Karpas-422 (cell line): ENCODE measurements around the gene KRTAP1-3. TPM values are rescaled to one million over a fixed set of nuclear protein-coding genes. Genes with fewer than 3 reads are reported as not detected.
"Not testable (repeated sequence)": the region's sequence is repeated elsewhere in the genome, so short reads cannot be mapped to it uniquely, and the experiment has no call there.

Experiments used
- DNase-seq: peaks from one replicate; pipeline ENCODE4 v3.0.0-alpha.2; 2015
- H2AFZ ChIP-seq: fragments of 200-600 bp; sonication (generic); 2 replicates; pipeline ENCODE4 v1.6.1; 2014; ENCODE audit warnings: antibody characterized with exemption, low read length, mixed read lengths
- H3K27ac ChIP-seq: fragments of 200-600 bp; sonication (generic); 2 replicates; pipeline ENCODE4 v1.5.1; 2014; ENCODE audit warnings: mild to moderate bottlenecking, low read length, moderate library complexity
- H3K27me3 ChIP-seq: fragments of 200-600 bp; sonication (generic); 2 replicates; pipeline ENCODE4 v1.6.1; 2014; ENCODE audit warnings: low read length, mixed read lengths
- H3K36me3 ChIP-seq: fragments of 200-600 bp; sonication (generic); 2 replicates; pipeline ENCODE4 v1.6.1; 2014; ENCODE audit warnings: low read length, mixed read lengths; ENCODE audit not compliant: insufficient read depth
- H3K4me1 ChIP-seq: fragments of 200-600 bp; sonication (generic); 2 replicates; pipeline ENCODE4 v1.6.1; 2014; ENCODE audit warnings: mild to moderate bottlenecking, low read length, mixed read lengths
- H3K4me2 ChIP-seq: fragments of 200-600 bp; sonication (generic); 2 replicates; pipeline ENCODE4 v1.6.1; 2014; ENCODE audit warnings: low read length, low read depth, mild to moderate bottlenecking; ENCODE audit not compliant: poor library complexity, severe bottlenecking
- H3K4me3 ChIP-seq: fragments of 200-600 bp; sonication (generic); 2 replicates; pipeline ENCODE4 v1.5.1; 2014; ENCODE audit warnings: mild to moderate bottlenecking, antibody characterized with exemption, low read length, mixed read lengths
- H3K79me2 ChIP-seq: fragments of 200-600 bp; sonication (generic); 2 replicates; pipeline ENCODE4 v1.6.1; 2014; ENCODE audit warnings: mild to moderate bottlenecking, low read length, mixed read lengths
- H3K9ac ChIP-seq: fragments of 200-600 bp; sonication (generic); 2 replicates; pipeline ENCODE4 v1.6.0; 2014; ENCODE audit warnings: low read length
- H3K9me2 ChIP-seq: fragments of 200-600 bp; sonication (generic), shearing (Covaris generic); replicated peaks from 2 replicates; pipeline ENCODE4 v1.6.0; 2014; ENCODE audit warnings: mild to moderate bottlenecking, low read length, moderate library complexity; ENCODE audit not compliant: insufficient read depth
- H3K9me3 ChIP-seq: fragments of 300-700, 200-600 bp; sonication (generic); 2 replicates; pipeline ENCODE4 v1.6.1; 2014; ENCODE audit warnings: low read length, mixed read lengths
- H4K20me1 ChIP-seq: fragments of 200-600 bp; sonication (generic); 2 replicates; pipeline ENCODE4 v1.6.1; 2014; ENCODE audit warnings: mild to moderate bottlenecking, antibody characterized with exemption, low read length, low read depth; ENCODE audit not compliant: insufficient read depth
- total RNA-seq: library from RNA; depleted of rRNA; stranded (reverse); fragments of >200 nt; shearing (Covaris generic); gene quantifications from 2 replicates; pipeline ENCODE4 v1.2.3, GENCODE V29; 2014; ENCODE audit warnings: low replicate concordance

The KRTAP1-3 gene
- total RNA-seq, 1 experiment from 2014 or later: not detected

- H3K9me3 ChIP-seq, H3K9ac ChIP-seq, H3K79me2 ChIP-seq, H3K36me3 ChIP-seq, H3K9me2 ChIP-seq, H3K4me1 ChIP-seq, H4K20me1 ChIP-seq, H3K4me2 ChIP-seq, H2AFZ ChIP-seq, H3K27ac ChIP-seq, H3K27me3 ChIP-seq, H3K4me3 ChIP-seq: not testable (repeated sequence)
- DNase-seq: peak; percentile 30
Measured at GRCh38 chr17:41046735-41047465, 12.2 kb upstream of the KRTAP1-3 start, which contains the start of gene KRTAP2-1. TSS of gene KRTAP2-1 (minus strand) at chr17:41047316. CDS start at chr17:41047267, 49 bp downstream.

DNA sequence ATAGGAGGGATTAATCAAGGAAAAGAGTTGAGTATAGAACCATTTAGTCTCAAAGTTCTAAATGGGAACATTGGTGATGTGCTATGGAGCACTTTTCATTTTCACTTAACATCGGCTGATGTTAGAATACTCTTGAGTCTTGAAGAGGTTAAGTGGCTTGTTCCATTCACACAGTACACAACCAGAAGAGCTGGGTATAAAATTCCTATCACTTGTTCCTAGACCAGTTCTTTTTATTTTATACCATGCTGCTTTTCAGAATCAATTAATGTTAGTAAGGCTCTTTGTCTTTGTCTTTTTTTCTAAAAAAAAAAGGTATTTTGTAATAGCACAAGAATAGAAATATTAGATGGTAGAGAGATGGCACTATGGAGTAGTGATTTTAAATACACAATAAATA is 8.3 kb upstream of the KRTAP1-3 start:
- H3K27ac ChIP-seq: no peak overlapping the region
- H3K9ac ChIP-seq: no peak overlapping the region
- H2AFZ ChIP-seq: no peak overlapping the region
- H3K4me3 ChIP-seq: no peak overlapping the region
- no peaks in the 10 kb centered on the region for H3K27me3 ChIP-seq
- H4K20me1 ChIP-seq: no peaks in the 10 kb centered on the region
- DNase-seq: no peak
- no peaks in the 10 kb centered on the region for H3K9me2 ChIP-seq
- H3K4me1 ChIP-seq: no peaks in the 10 kb centered on the region
- no peak overlapping the region for H3K4me2 ChIP-seq
- no peaks in the 10 kb centered on the region for H3K9me3 ChIP-seq
- no peaks in the 10 kb centered on the region for H3K79me2 ChIP-seq
- no peaks in the 10 kb centered on the region for H3K36me3 ChIP-seq

GRCh38 chr17:41040783-41041571 is 6.3 kb upstream of the KRTAP1-3 start, which contains the start of gene KRTAP1-1:
TSS of gene KRTAP1-1 (minus strand) at chr17:41041450. CDS start at chr17:41041397, 53 bp downstream.
- not testable (repeated sequence) for H3K9me3 ChIP-seq, H3K4me1 ChIP-seq, H3K9ac ChIP-seq, H3K4me3 ChIP-seq, H4K20me1 ChIP-seq, H3K79me2 ChIP-seq, H3K36me3 ChIP-seq, H3K27me3 ChIP-seq, H2AFZ ChIP-seq, H3K9me2 ChIP-seq, H3K4me2 ChIP-seq, H3K27ac ChIP-seq, DNase-seq

DNA sequence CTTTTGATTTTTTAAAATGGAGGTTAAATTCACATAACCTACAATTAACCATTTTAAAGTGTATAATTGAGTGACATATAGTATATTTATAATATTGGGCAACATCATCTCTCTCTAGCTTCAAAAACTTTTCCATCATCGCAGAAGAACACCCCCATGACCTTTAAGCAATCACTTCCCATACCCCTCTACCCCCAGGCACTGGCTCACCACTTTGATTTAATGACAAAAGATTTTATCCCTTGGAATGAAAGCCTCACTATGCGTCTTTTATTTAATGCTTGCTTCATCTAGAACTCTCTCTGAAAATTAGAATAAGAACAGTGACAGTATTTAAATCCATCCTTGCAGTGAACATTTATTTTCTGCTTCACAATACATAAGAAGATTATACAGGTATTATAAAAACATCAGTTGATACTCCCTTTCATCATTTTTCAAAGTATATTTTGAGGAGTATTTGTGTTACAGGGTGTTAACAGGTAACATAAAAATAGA is 3.2 kb upstream of the KRTAP1-3 start:
- Histone ChIP-seq H3K9me2 (no peaks in the 10 kb centered on the region), H3K4me3 (no peak overlapping the region), H3K4me1 (no peaks in the 10 kb centered on the region), H3K4me2 (no peak overlapping the region), H2AFZ (no peak overlapping the region), H3K79me2 (no peaks in the 10 kb centered on the region), H4K20me1 (no peaks in the 10 kb centered on the region), H3K36me3 (no peaks in the 10 kb centered on the region), H3K27me3 (no peaks in the 10 kb centered on the region), H3K27ac (no peak overlapping the region), H3K9me3 (no peaks in the 10 kb centered on the region), H3K9ac (no peak overlapping the region)
- no peak for DNase-seq

DNA sequence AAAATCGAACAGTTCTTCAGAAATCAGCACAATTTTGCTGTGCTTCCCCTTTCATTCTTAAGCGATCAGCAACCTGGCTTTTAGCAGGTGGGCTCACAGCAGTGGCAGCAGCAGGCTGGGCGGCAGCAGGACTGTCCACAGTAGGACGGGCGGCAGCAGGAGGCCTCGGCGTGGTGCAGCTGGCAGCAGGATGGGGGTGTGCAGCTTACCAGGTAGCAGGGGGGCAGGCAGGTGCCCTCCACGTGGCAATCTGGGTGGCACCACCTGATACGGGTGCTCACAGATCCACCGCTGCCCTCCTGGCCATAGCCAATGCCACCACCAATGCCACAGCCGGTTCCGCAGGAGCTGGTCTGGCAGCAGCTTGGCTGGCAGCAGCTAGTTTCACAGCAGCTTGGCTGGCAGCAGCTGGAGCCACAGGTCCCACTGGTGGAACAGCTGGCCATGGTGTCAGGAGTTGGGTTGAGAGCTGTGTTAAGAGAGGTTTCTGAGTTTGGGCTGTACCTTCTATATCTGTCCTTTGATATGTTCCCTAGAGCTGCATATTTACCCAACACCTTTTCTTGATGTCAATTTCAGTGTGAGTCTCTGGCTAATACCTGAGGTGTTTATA is 4.9 kb downstream of the KRTAP1-3 start, which contains the start of gene KRTAP1-4:
KRTAP1-4 (minus strand) TSS at position 563 of the 613 bp plus-strand sequence; CDS start at position 446, 117 bp downstream.
- Histone ChIP-seq H3K27ac (no peak within 1 kb of the TSS), H3K9me2 (no peaks in the 10 kb centered on the region), H3K9me3 (no peaks in the 10 kb centered on the region), H3K4me2 (no peak within 1 kb of the TSS), H3K27me3 (no peaks in the 10 kb centered on the region), H4K20me1 (no peaks in the 10 kb centered on the region), H3K4me1 (no peaks in the 10 kb centered on the region), H3K79me2 (no peaks in the 10 kb centered on the region), H3K9ac (no peak within 1 kb of the TSS), H3K4me3 (no peak within 1 kb of the TSS), H3K36me3 (no peaks in the 10 kb centered on the region), H2AFZ (no peak within 1 kb of the TSS)
- no peak for DNase-seq

- Histone ChIP-seq H3K9me3 (no peaks in the 10 kb centered on the region), H3K36me3 (no peaks in the 10 kb centered on the region), H3K4me1 (no peaks in the 10 kb centered on the region), H2AFZ (no peak within 1 kb of the TSS), H3K4me2 (no peak within 1 kb of the TSS), H3K9ac (no peak within 1 kb of the TSS), H4K20me1 (no peaks in the 10 kb centered on the region), H3K27ac (no peak within 1 kb of the TSS), H3K9me2 (no peaks in the 10 kb centered on the region), H3K4me3 (no peak within 1 kb of the TSS), H3K27me3 (no peaks in the 10 kb centered on the region), H3K79me2 (no peaks in the 10 kb centered on the region)
- DNase-seq: no peak
Measured at GRCh38 chr17:41026715-41027471, 7.8 kb downstream of the KRTAP1-3 start, which contains the start of gene KRTAP1-5. TSS of gene KRTAP1-5 (minus strand) at chr17:41027208. CDS start at chr17:41027155, 53 bp downstream.

DNA sequence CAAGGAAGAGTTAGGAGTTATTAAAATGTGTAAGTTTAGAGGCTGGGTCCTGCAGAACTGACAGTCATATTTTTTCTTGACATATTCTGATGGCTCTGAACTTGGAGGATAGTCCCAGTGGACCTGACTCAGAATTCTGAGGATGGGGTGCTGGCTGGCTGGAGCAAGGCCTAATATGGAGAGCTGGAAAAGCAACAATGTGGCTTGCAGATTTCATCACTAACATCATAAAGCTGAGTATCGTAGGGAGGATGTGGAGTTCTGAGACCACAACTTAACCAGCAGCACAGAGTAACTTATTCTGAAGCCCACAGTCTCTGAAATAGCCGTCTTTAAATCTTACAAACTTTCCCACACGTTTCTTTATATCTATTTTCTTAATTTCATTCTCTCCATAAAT is 10.0 kb downstream of the KRTAP1-3 start:
- no peak overlapping the region for H3K27ac ChIP-seq
- H3K9me2 ChIP-seq: no peaks in the 10 kb centered on the region
- no peaks in the 10 kb centered on the region for H3K9me3 ChIP-seq
- no peaks in the 10 kb centered on the region for H3K4me1 ChIP-seq
- no peaks in the 10 kb centered on the region for H3K79me2 ChIP-seq
- no peaks in the 10 kb centered on the region for H3K36me3 ChIP-seq
- H4K20me1 ChIP-seq: no peaks in the 10 kb centered on the region
- H3K27me3 ChIP-seq: no peaks in the 10 kb centered on the region
- no peak overlapping the region for H3K9ac ChIP-seq
- DNase-seq: no peak
- no peak overlapping the region for H3K4me2 ChIP-seq
- no peak overlapping the region for H3K4me3 ChIP-seq
- no peak overlapping the region for H2AFZ ChIP-seq
